ENCODE measurements around the gene ISL1. TPM values are rescaled to one million over a fixed set of nuclear protein-coding genes. Genes with fewer than 3 reads are reported as not detected.

ISL1 gene
- total and polyA plus RNA-seq, 2 of the 13 experiments (the other 11 are each of a cell fraction or from before 2014, with no cell fraction given): not detected

GRCh38 chr5:51398875-51399642, 15.8 kb downstream of the ISL1 start:
- Histone ChIP-seq H3K36me3 (replicated peaks in 1 of 2; ENCODE audit: control insufficient read depth in 1 of 2, insufficient read depth in 2 of 2, low read length in 2 of 2) (no peaks in the 10 kb centered on the region), H3K79me2 (ENCODE audit: insufficient read depth, low read length) (no peaks in the 10 kb centered on the region), H3K4me3 (replicated peaks in 1 of 3; ENCODE audit: insufficient read depth in 1 of 3, low read depth in 2 of 3, low read length in 3 of 3) (no peak overlapping the region), H3K9ac (ENCODE audit: insufficient read depth, low read depth, low read length) (no peak overlapping the region), H2AFZ (ENCODE audit: low read length) (no peak overlapping the region), H3K27ac (ENCODE audit: extremely low read length, insufficient read depth, low read length) (no peak overlapping the region), H3K4me1 (ENCODE audit: insufficient read depth, low read length) (no peaks in the 10 kb centered on the region), H3K9me3 (ENCODE audit: low read length) (no peaks in the 10 kb centered on the region), H4K20me1 (ENCODE audit: insufficient read depth, low read length) (no peaks in the 10 kb centered on the region), H3K27me3 (ENCODE audit: control insufficient read depth in 1 of 2, insufficient read depth in 2 of 2, low read length in 2 of 2) (peaks cover 0 to 13% of the 10 kb centered on the region in 2 experiments; a peak in 3 of 5 replicates), H3K4me2 (ENCODE audit: low read depth, low read length) (no peak overlapping the region)
- no peak for FAIRE-seq
- no peak for DNase-seq (ENCODE audit: low spot score)
- no peak for ATAC-seq
- ChIA-PET POLR2A (no interaction called here), CTCF (ENCODE audit: low intra/inter-chr PET ratio, low total read pairs) (no interaction called here)
- WGBS (ENCODE audit: low lambda C conversion rate): 62% methylated on average over 13 of the region's 57 CpGs
- no TSS peak for BruUV-seq (replicated peaks)
- no peak for TF ChIP-seq ZNF501 (CRISPR knock-in tag; IDR thresholded peaks at IDR 0.05)
- no peak for TF ChIP-seq MEIS1 (CRISPR knock-in tag; IDR thresholded peaks at IDR 0.05; ENCODE audit: borderline replicate concordance)
- no peak for TF ChIP-seq ZFP36 (IDR thresholded peaks at IDR 0.05; ENCODE audit: borderline replicate concordance, low read depth, low read length, partially characterized antibody)
- TF ChIP-seq USF2 (IDR thresholded peaks at IDR 0.05; ENCODE audit: low read depth, low read length): no peak
- TF ChIP-seq USF2 (CRISPR knock-in tag; IDR thresholded peaks at IDR 0.05; ENCODE audit: borderline replicate concordance): no peak
- TF ChIP-seq ZNF780A (CRISPR knock-in tag; IDR thresholded peaks at IDR 0.05): no peak
- no peak for TF ChIP-seq RFX3 (CRISPR knock-in tag; IDR thresholded peaks at IDR 0.05)
- TF ChIP-seq CCAR2 (optimal IDR thresholded peaks at IDR 0.05; ENCODE audit: low read depth, low read length): no peak
- no peak for TF ChIP-seq ETV5 (CRISPR knock-in tag; IDR thresholded peaks at IDR 0.05; ENCODE audit: borderline replicate concordance)
- no peak for TF ChIP-seq TGIF2 (CRISPR knock-in tag; IDR thresholded peaks at IDR 0.05)
- no peak for TF ChIP-seq ZNF777 (CRISPR knock-in tag; IDR thresholded peaks at IDR 0.05)
- TF ChIP-seq SNAPC5 (CRISPR knock-in tag; IDR thresholded peaks at IDR 0.05; ENCODE audit: borderline replicate concordance): no peak
- intact Hi-C loops (cut with micrococcal nuclease; ENCODE audit: unreplicated experiment): no loop called here
- in situ Hi-C loops (cut with HindIII; ENCODE audit: extremely low pct_ligation_motif_present, low pct_unique_long_range_greater_than_20kb): loop anchor here (25.0 kb wide), 2 partner anchors 613 to 1263 kb away; no protein-coding TSS in a partner anchor
